Measurements from ENCODE around the gene TMEM179. TPM values are rescaled to one million over a fixed set of nuclear protein-coding genes. Genes with fewer than 3 reads are reported as not detected.

Gene TMEM179
- total RNA-seq, 4 donors from 2014 or later = 0.66 to 0.84 (median 0.78) TPM; not detected in 1

- H3K9me3 ChIP-seq = no peaks in the 10 kb centered on the region
- WGBS, 2 donors = 58 to 61% methylated on average over 4 of the region's 4 CpGs
- DNase-seq (ENCODE audit: low spot score in 2 of 2) = no peak
- H3K4me3 ChIP-seq = no peak overlapping the region
- H3K27me3 ChIP-seq = peaks cover 0 to 14% of the 10 kb centered on the region in 2 donors
- H3K4me1 ChIP-seq = no peaks in the 10 kb centered on the region
- H3K36me3 ChIP-seq = no peaks in the 10 kb centered on the region
- TF ChIP-seq EP300 (IDR thresholded peaks at IDR 0.05) = no peak
- no peak for TF ChIP-seq POLR2A (IDR thresholded peaks at IDR 0.05)
- no peak for TF ChIP-seq CTCF (IDR thresholded peaks at IDR 0.05)
- no peak overlapping the region for H3K27ac ChIP-seq
Measured at GRCh38 chr14:104610749-104611310, 6.3 kb upstream of the TMEM179 start.

- WGBS, 2 donors = 82 to 84% methylated on average over 7 of the region's 7 CpGs
- Histone ChIP-seq H3K27me3 (peaks cover 0 to 24% of the 10 kb centered on the region in 2 donors), H3K4me3 (no peak overlapping the region), H3K27ac (no peak overlapping the region), H3K9me3 (no peaks in the 10 kb centered on the region), H3K36me3 (no peaks in the 10 kb centered on the region), H3K4me1 (no peaks in the 10 kb centered on the region)
- DNase-seq (ENCODE audit: low spot score in 2 of 2) = no peak
- TF ChIP-seq EP300 (IDR thresholded peaks at IDR 0.05) (no peak), CTCF (IDR thresholded peaks at IDR 0.05) (no peak), POLR2A (IDR thresholded peaks at IDR 0.05) (no peak)
Measured at GRCh38 chr14:104609666-104610065, 5.1 kb upstream of the TMEM179 start.

- Histone ChIP-seq H3K4me1 (peaks cover 0 to 8% (median 0%) of the 10 kb centered on the region in 4 donors), H3K27ac (no peak overlapping the region), H3K9me3 (no peaks in the 10 kb centered on the region), H3K27me3 (peaks cover 0 to 78% of the 10 kb centered on the region in 2 donors), H3K36me3 (no peaks in the 10 kb centered on the region), H3K4me3 (no peak overlapping the region)
- 33 to 34% methylated on average over 23 to 31 of the region's 32 CpGs for WGBS, 2 donors
- DNase-seq (ENCODE audit: low spot score in 2 of 2) = no peak
- TF ChIP-seq EP300 (IDR thresholded peaks at IDR 0.05) (no peak), POLR2A (IDR thresholded peaks at IDR 0.05) (no peak), CTCF (IDR thresholded peaks at IDR 0.05) (no peak)
Measured at GRCh38 chr14:104603711-104604401, 716 bp downstream of the TMEM179 start.

- no peak overlapping the region for H3K4me3 ChIP-seq
- H3K27me3 ChIP-seq = peaks cover 0 to 78% of the 10 kb centered on the region in 2 donors
- DNase-seq (ENCODE audit: low spot score in 2 of 2) = no peak
- peaks cover 0 to 8% (median 0%) of the 10 kb centered on the region in 4 donors for H3K4me1 ChIP-seq
- WGBS, 2 donors = 76 to 90% methylated on average over 6 to 7 of the region's 7 CpGs
- H3K9me3 ChIP-seq = no peaks in the 10 kb centered on the region
- no peak for TF ChIP-seq CTCF (IDR thresholded peaks at IDR 0.05)
- TF ChIP-seq EP300 (IDR thresholded peaks at IDR 0.05) = no peak
- TF ChIP-seq POLR2A (IDR thresholded peaks at IDR 0.05) = no peak
- H3K27ac ChIP-seq = no peak overlapping the region
- H3K36me3 ChIP-seq = no peaks in the 10 kb centered on the region
Measured at GRCh38 chr14:104602933-104603325, 1.6 kb downstream of the TMEM179 start.

GRCh38 chr14:104602315-104602932 is 2.1 kb downstream of the TMEM179 start:
- WGBS, 2 donors = 85 to 88% methylated on average over 10 to 11 of the region's 11 CpGs
- no peak overlapping the region for H3K27ac ChIP-seq
- H3K4me3 ChIP-seq = no peak overlapping the region
- H3K36me3 ChIP-seq = no peaks in the 10 kb centered on the region
- H3K27me3 ChIP-seq = peaks cover 0 to 78% of the 10 kb centered on the region in 2 donors
- TF ChIP-seq POLR2A (IDR thresholded peaks at IDR 0.05) = no peak
- TF ChIP-seq CTCF (IDR thresholded peaks at IDR 0.05) = no peak
- no peak for TF ChIP-seq EP300 (IDR thresholded peaks at IDR 0.05)
- peaks cover 0 to 8% (median 0%) of the 10 kb centered on the region in 4 donors for H3K4me1 ChIP-seq
- no peak for DNase-seq (ENCODE audit: low spot score in 2 of 2)
- no peaks in the 10 kb centered on the region for H3K9me3 ChIP-seq
